ENCODE results near the gene ITGA11. TPM values are rescaled to one million over a fixed set of nuclear protein-coding genes. Genes with fewer than 3 reads are reported as not detected.

ITGA11 gene
- polyA plus RNA-seq, 1 of the 3 experiments (the other 2 are of a cell fraction) = 0.49 TPM

- Histone ChIP-seq H3K9me3 (no peaks in the 10 kb centered on the region), H3K4me2 (no peak overlapping the region), H3K4me1 (ENCODE audit: control insufficient read depth in 1 of 2, insufficient read depth in 2 of 2, low read depth in 1 of 2, low read length in 1 of 2) (no peaks in the 10 kb centered on the region), H3K36me3 (replicated peaks in 1 of 2; ENCODE audit: control insufficient read depth in 1 of 2, insufficient read depth in 2 of 2, low read length in 1 of 2) (no peaks in the 10 kb centered on the region), H3F3A (replicated peaks; ENCODE audit: insufficient read depth) (no peaks in the 10 kb centered on the region), H4K20me1 (ENCODE audit: insufficient read depth) (no peaks in the 10 kb centered on the region), H2AFZ (ENCODE audit: low read depth) (no peak overlapping the region), H3K27ac (ENCODE audit: low read depth in 2 of 2, low read length in 1 of 2) (peak overlapping the region in 1 of 2 experiments; percentile 41; a peak in 1 of 4 replicates), H3K9ac (no peak overlapping the region), H3K4me3 (ENCODE audit: low read depth in 2 of 2, low read length in 1 of 2) (no peak overlapping the region), H3K9me2 (no peaks in the 10 kb centered on the region), H3K79me2 (ENCODE audit: insufficient read depth) (no peaks in the 10 kb centered on the region), H3K27me3 (ENCODE audit: insufficient read depth) (no peaks in the 10 kb centered on the region)
- TF ChIP-seq SMC3 (IDR thresholded peaks at IDR 0.05; ENCODE audit: low read depth, low read length) = no peak
- TF ChIP-seq ELF1 (IDR thresholded peaks at IDR 0.05) = no peak
- no peak for TF ChIP-seq POLR2AphosphoS5 (IDR thresholded peaks at IDR 0.05; ENCODE audit: low read depth, low read length)
- no peak for TF ChIP-seq PBX3 (IDR thresholded peaks at IDR 0.05)
- WGBS (ENCODE audit: low lambda C conversion rate) = 62% methylated on average over 5 of the region's 5 CpGs
- ChIA-PET POLR2A (interaction anchor here (0.6 kb wide), 1 partner anchor 29 kb away, joined by 3 read pairs; no protein-coding TSS in a partner anchor), CTCF (interaction anchor here (1.0 to 1.2 kb wide), 3 partner anchors 14 to 62 kb away, joined by 3 to 4 read pairs (median 4); no protein-coding TSS in a partner anchor)
- DNase-seq = no peak
Measured at GRCh38 chr15:68367992-68368391, 64.0 kb downstream of the ITGA11 start.

- Histone ChIP-seq H4K20me1 (ENCODE audit: insufficient read depth) (no peaks in the 10 kb centered on the region), H3K36me3 (replicated peaks in 1 of 2; ENCODE audit: control insufficient read depth in 1 of 2, insufficient read depth in 2 of 2, low read length in 1 of 2) (no peaks in the 10 kb centered on the region), H3K9me3 (no peaks in the 10 kb centered on the region), H3K9me2 (no peaks in the 10 kb centered on the region), H3K4me3 (ENCODE audit: low read depth in 2 of 2, low read length in 1 of 2) (no peak overlapping the region), H3F3A (replicated peaks; ENCODE audit: insufficient read depth) (no peaks in the 10 kb centered on the region), H3K27ac (ENCODE audit: low read depth in 2 of 2, low read length in 1 of 2) (no peak overlapping the region), H3K9ac (no peak overlapping the region), H3K27me3 (ENCODE audit: insufficient read depth) (no peaks in the 10 kb centered on the region), H3K4me2 (no peak overlapping the region), H3K4me1 (ENCODE audit: control insufficient read depth in 1 of 2, insufficient read depth in 2 of 2, low read depth in 1 of 2, low read length in 1 of 2) (no peaks in the 10 kb centered on the region), H3K79me2 (ENCODE audit: insufficient read depth) (no peaks in the 10 kb centered on the region), H2AFZ (ENCODE audit: low read depth) (no peak overlapping the region)
- 79% methylated on average over 4 of the region's 4 CpGs for WGBS (ENCODE audit: low lambda C conversion rate)
- no peak for DNase-seq
- CTCF ChIA-PET = interaction anchor here (1.0 kb wide), 2 partner anchors 15 to 61 kb away, joined by 3 to 4 read pairs; no protein-coding TSS in a partner anchor
- TF ChIP-seq SMC3 (IDR thresholded peaks at IDR 0.05; ENCODE audit: low read depth, low read length) = no peak
- no peak for TF ChIP-seq ELF1 (IDR thresholded peaks at IDR 0.05)
- TF ChIP-seq MXI1 (IDR thresholded peaks at IDR 0.05; ENCODE audit: low read depth, low read length) = no peak
- no peak for TF ChIP-seq FOXM1 (IDR thresholded peaks at IDR 0.05; ENCODE audit: low read depth)
- TF ChIP-seq POLR2AphosphoS5 (IDR thresholded peaks at IDR 0.05; ENCODE audit: low read depth, low read length) = no peak
- no peak for TF ChIP-seq NRF1 (IDR thresholded peaks at IDR 0.05; ENCODE audit: low read depth, low read length)
- no peak for TF ChIP-seq TEAD4 (IDR thresholded peaks at IDR 0.05; ENCODE audit: borderline replicate concordance, insufficient read depth)
- TF ChIP-seq GATA2 (CRISPR knock-in tag; IDR thresholded peaks at IDR 0.05) = no peak
- no peak for TF ChIP-seq RCOR1 (IDR thresholded peaks at IDR 0.05; ENCODE audit: low read length)
- TF ChIP-seq PBX3 (IDR thresholded peaks at IDR 0.05) = no peak
- TF ChIP-seq FOSL2 (IDR thresholded peaks at IDR 0.05; ENCODE audit: borderline replicate concordance, low read depth) = no peak
- TF ChIP-seq USF1 (IDR thresholded peaks at IDR 0.05; ENCODE audit: borderline replicate concordance, low read depth) = no peak
- no peak for TF ChIP-seq CHD2 (IDR thresholded peaks at IDR 0.05; ENCODE audit: low read length, partially characterized antibody)
- TF ChIP-seq IRF3 (IDR thresholded peaks at IDR 0.05; ENCODE audit: low read depth, low read length) = no peak
- no peak for TF ChIP-seq RAD21 (IDR thresholded peaks at IDR 0.05; ENCODE audit: low read length)
- TF ChIP-seq TAF1 (IDR thresholded peaks at IDR 0.05; ENCODE audit: borderline replicate concordance, low read depth, low read length) = no peak
- no peak for TF ChIP-seq JUND (IDR thresholded peaks at IDR 0.05)
- no peak for TF ChIP-seq USF2 (IDR thresholded peaks at IDR 0.05; ENCODE audit: borderline replicate concordance, low read depth, low read length)
- TF ChIP-seq RFX5 (IDR thresholded peaks at IDR 0.05; ENCODE audit: low read length) = no peak
- POLR2A ChIA-PET = no interaction called here
Measured at GRCh38 chr15:68367226-68367625, 64.7 kb downstream of the ITGA11 start.

Measured in SK-N-SH (cell line).